GM18499 (cell line): ENCODE measurements around the gene ABCA9.
"Not testable (repeated sequence)": the region's sequence is repeated elsewhere in the genome, so short reads cannot be mapped to it uniquely, and the experiment has no call there.

Source experiments
- ATAC-seq: cut with Tn5 transposase; IDR thresholded peaks from one replicate; pipeline ENCODE4 v1.9.1; 2021; ENCODE audit warnings: moderate number of reproducible peaks; ENCODE audit not compliant: insufficient read depth, unreplicated experiment

The ABCA9 gene, protein sequence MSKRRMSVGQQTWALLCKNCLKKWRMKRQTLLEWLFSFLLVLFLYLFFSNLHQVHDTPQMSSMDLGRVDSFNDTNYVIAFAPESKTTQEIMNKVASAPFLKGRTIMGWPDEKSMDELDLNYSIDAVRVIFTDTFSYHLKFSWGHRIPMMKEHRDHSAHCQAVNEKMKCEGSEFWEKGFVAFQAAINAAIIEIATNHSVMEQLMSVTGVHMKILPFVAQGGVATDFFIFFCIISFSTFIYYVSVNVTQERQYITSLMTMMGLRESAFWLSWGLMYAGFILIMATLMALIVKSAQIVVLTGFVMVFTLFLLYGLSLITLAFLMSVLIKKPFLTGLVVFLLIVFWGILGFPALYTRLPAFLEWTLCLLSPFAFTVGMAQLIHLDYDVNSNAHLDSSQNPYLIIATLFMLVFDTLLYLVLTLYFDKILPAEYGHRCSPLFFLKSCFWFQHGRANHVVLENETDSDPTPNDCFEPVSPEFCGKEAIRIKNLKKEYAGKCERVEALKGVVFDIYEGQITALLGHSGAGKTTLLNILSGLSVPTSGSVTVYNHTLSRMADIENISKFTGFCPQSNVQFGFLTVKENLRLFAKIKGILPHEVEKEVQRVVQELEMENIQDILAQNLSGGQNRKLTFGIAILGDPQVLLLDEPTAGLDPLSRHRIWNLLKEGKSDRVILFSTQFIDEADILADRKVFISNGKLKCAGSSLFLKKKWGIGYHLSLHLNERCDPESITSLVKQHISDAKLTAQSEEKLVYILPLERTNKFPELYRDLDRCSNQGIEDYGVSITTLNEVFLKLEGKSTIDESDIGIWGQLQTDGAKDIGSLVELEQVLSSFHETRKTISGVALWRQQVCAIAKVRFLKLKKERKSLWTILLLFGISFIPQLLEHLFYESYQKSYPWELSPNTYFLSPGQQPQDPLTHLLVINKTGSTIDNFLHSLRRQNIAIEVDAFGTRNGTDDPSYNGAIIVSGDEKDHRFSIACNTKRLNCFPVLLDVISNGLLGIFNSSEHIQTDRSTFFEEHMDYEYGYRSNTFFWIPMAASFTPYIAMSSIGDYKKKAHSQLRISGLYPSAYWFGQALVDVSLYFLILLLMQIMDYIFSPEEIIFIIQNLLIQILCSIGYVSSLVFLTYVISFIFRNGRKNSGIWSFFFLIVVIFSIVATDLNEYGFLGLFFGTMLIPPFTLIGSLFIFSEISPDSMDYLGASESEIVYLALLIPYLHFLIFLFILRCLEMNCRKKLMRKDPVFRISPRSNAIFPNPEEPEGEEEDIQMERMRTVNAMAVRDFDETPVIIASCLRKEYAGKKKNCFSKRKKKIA (N-terminal part only)

DNA sequence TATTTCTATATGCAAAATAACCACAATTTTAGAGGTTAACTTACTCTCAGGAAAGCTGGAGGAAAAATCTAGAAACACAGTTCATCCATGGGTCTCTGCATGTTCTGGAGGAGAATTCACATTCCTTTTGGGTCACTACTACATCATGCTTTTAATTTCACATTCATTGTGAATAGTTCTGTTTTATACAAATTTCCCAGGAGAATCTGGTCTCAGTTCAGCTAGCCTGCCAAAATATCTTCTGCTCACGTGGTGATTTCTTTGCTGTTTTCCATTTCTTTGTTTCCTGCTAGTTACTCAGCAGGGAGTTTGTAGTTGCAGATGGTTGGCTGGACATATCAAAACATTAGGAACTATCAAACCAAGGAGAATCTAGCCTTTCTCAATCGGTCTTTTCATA, at the start of gene ABCA9:
Gene ABCA9, minus strand, starts transcription at position 106 of the 400 bp plus-strand sequence. CDS start 9,801 bp downstream, outside the sequence.
- no peak for ATAC-seq

DNA sequence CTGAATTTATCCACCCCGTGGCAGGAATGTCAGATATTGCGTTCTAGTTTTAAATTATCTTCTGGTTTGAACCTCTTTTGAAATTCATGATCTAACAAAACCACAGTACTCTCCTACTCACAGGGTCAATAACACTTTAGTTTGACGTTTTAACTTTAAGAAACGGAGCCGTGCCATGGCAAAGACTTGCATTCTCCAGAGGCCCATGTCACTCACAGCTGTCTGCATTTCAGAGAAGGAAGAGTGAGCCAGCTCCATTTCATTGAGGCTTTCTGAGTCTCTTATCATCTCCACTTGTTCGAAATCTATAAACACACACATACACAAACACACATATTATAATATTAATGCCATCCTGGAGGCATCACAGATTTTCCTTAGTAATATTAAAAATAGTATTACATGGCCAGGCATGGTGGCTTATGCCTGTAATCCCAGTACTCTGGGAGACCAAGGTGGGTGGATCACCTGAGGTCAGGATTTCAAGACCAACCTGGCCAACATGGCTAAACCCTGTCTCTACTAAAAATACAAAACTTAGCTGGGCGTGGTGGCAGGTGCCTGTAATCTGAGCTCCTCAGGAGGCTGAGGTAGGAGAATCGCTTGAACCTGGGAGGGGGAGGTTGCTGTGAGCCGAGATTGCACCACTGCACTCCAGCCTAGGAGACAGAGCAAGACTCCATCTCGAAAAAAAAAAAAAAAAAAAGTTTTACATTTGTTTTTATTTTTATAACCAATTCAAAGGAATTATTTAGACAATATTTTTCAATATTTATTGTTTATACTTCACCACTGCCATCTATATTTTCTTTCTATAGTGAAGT, 45.4 kb upstream of the ABCA9 start:
- no peak for ATAC-seq

DNA sequence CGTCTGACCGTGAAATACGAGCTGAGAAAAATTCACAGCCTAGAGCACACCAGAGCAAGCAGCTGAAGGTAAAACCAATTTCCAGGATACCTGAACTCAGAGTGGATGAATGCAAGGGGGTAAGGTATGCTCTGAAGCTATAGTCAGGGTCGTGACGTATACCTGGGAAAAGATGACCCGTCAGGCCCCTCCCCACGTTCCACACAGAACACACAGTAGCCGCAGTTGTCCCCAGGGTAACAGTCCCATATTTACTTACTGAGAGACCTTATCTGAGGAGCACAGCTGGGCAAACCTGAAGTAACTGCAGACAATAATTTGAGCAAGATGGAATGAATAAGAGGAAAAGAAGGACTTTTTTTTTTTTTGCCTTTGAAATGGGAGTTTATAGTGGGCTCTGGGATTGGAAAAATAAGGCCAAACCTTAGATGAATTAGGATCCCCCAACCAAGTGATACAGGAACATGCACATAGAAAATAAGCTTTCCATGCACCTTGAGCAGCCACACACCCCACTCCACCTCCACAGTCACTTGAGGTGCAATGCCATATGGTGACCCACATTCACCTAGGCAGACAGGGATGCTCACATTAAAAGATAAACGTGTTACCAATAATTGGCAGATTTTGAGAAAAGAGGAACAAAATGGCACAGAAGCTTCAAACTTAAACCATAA, 43.0 kb upstream of the ABCA9 start:
- ATAC-seq: no peak

DNA sequence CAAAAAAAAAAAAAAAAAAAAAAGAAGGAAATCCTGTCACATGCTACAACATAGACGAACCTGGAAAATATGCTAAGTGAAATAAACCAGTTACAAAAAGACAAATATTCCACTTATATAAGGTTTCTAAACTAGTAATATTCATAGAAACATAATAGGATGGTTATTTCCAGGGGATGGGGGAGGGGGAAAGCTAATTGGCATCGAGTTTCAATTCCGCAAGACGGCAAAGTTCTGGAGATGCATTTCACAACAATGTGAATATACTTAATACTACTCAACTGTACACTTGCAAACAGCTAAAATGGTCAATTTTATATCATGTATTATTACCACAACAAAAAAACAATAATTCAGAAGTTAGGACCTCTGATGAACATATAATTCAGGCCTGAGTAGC, 37.9 kb upstream of the ABCA9 start:
- no peak for ATAC-seq

DNA sequence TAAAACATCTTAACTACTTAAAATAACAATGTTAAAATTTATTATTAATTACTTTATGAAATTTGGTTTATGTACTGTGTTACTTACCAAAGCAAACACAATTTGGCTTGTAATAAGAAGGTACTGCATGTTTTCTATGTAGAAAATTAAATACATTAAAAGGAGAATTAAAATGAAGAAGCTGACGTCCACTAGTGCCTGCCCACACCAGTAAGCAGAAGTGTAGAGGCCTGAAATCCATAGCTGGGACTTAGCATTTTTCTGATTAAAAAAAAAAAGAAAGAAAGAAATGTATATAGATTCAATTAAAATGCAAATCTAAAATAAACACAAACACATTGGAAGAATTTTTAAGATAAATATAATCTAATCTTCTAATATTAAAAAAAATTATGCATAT, 35.8 kb upstream of the ABCA9 start:
- no peak for ATAC-seq

DNA sequence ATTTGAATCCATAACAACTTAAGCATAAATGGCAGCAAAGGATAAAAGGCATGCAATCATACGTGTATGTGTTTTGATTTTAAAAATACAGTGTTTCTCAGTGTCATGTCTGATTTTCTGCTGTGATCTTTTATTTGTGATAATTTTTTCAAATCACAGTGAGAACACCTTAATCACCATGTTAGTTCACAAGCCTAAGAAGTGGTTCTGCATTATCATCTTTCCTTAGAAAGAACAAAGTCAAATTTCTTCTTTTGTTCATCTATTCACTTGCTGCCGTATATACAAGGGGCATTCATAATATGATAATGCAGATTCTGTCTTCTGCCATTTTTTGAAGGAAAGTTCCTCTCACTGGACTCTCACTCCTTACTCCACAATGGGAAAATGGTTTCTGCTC, 33.3 kb upstream of the ABCA9 start:
- ATAC-seq: no peak

DNA sequence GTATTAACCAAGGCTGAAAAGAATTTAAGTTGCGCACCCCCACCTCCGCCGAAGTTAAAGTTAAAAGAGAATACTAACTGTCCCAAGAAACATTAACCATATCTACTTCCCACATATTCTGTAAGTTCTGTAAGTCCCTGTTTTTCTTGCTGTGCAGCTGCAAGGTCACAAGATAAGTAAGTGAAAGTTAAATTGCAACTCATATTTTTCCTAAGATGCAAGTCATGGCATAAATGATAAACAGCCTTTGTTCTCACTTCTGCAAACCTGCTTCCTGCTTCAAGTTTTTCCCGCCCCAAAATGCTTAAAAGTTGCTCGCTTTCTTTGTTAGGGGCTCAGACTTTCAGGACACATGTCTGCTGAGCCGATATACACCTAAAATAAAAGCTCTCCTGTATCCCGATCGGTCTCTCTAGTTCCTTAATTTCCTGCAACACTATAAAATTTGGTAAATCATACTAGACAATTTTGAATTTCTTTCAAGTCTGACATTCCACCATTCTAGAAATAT, 32.6 kb upstream of the ABCA9 start:
- no peak for ATAC-seq

DNA sequence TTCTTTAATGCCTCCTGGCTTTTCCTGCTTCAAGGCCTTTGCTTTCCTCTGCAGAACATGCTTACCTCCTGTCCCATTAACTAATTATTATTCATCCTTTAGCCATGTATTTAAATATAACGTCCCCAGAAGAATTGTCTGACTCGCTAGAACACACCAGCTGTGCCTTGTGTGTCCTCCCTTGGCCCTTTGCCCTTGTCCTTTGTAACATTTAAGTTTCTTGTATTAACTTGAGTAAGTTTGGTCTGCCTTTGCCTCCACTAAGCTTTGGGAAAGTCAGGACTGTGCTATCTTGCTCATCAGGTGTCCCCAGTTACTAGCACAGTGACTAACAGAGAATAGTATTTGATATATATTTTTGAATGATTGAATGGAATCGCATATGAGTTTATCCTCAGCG, 29.6 kb upstream of the ABCA9 start:
- no peak for ATAC-seq

DNA sequence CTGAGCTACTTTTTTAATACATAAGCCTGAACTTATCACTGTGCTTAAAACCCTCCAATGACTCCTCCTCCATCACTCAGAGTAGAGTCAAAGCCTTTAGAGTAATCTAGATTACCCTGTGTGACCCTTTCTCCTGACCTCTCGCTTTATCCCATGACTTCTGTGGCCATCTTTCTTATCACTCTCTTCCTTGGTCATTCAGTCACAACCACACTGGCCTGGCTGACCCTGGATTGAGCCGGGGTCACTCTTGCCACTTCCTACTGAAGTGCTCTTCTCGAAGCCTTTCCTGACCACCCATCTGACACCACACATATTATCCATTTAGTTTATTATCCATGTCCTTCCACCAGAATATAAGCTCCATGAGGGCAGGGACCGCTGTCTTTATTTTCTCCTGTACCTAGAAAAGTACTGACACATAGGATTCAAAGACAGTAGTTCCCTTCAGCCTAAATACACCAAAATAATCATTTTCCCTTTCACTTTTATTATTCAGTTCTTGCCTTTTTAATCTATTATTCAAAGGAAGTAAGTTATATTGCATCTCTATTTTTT, 28.0 kb upstream of the ABCA9 start:
- ATAC-seq: no peak

DNA sequence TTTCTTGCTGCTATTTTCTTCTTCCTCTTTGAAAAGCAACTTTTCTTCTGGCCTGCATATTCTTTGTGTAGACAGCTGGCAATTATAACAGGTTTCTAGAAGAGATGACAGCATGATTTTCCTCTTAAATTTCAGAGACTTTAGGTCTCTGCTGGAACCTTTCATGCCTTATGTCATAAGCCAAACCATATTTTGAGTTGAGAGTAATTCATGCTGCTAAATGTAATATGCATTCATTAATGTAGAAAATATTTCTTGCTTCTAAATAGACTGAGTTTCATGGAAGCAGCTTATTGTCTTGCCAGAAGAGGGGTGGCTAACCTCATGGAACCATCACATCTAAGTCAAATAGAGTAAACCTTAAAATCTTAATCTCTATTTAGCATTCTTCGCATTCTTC, 25.9 kb upstream of the ABCA9 start:
- no peak for ATAC-seq

DNA sequence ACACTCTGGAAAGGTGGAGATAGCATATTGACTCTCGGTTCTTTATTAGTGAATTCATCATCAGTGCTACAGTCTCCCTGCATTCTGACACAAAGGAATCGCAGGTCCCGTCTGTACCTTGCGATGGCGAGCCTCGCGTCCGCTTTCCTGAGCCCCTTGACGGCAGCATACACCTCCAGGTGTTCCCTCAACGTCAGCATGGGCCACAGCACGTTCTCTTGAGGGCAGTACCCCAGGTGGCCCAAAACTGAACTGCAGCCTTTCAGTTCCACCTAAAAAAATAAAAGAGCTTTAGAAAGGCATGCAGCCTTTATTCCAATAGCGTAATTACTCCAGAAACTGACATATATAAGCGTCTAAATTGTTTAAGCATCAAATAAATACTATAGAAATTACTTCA, 24.2 kb upstream of the ABCA9 start:
- ATAC-seq: no peak

DNA sequence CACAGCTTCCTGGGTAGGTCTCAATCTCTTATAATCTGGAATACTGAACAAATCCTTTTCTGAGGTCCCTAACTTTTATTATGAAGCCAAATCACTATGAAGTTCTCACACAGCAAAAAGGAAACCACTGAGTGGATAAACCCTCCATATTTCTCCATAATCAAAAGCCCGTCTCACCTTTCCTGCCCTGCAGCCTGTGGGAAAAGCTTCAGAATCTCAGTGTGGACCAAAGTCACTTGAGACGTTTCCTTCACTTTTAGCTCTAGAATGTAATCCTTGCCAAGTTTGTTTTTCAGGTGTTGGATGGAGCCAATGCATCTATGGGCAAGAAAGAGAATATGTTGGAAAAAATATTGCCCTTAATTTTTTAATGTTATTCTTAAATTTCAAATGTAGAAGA, 22.0 kb upstream of the ABCA9 start:
- ATAC-seq: no peak

DNA sequence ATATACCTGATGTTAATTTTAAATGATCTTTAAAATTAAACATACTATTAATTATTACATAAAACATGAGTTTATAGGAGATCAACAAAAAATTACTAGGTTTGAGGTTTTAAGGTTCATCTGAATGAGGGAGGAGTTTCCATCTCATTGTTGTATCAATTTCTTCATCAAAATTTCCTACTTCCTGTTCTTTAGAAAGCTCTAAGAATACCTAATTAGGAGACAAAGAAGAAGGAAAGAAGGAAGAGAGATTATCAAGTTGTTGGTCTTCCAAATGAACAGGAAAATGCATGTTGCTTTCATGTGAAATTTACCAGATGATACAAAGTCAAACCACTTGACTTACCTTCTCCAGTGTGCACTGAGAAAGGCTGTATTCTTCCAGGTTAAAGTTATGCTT, 18.1 kb upstream of the ABCA9 start:
- ATAC-seq: no peak

DNA sequence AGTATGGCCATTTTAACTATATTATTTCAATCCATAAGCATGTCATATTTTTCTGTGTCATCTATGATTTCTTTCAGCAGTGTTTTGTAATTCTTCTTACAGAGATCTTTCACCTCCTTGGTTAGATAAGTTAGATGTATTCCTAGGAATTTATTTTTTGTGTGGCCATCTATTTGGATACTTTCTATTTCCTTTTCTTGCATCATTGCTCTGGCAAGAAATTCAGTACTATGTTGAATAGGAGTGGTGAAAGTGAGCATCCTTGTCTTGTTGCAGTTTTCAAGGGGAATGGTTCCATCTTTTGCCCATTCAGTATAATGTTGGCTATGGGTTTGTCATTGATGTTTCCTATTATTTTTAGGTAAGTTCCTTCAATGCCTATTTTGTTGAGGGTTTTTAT, 15.1 kb upstream of the ABCA9 start:
- no peak for ATAC-seq

DNA sequence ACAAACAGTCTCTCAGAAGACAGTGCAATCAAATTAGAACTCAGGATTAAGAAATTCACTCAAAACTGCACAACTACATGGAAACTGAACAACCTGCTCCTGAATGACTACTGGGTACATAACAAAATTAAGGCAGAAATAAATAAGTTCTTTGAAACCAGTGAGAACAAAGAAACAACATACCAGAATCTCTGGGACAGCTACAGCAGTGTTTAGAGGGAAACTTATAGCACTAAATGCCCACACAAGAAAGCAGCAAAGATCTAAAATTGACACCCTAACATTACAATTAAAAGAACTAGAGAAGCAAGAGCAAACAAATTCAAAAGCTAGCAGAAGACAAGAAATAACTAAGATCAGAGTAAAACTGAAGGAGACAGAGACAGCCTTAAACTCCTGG, 12.7 kb upstream of the ABCA9 start:
- not testable (repeated sequence) for ATAC-seq

DNA sequence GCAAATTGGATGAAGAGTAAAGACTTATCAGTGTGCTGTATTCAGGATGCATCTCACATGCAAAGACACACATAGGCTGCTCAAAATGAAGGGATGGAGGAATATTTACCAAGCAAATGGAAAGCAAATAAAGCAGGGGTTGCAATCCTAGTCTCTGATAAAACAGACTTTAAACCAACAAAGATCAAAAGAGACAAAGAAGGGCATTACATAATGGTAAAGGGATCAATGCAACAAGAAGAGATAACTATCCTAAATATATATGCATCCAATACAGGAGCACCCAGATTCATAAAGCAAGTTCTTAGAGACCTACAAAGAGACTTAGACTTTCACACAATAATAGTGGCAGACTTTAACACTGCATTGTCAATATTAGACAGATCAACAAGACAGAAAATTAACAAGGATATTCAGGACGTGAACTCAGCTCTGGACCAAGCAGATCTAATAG, 12.1 kb upstream of the ABCA9 start:
- not testable (repeated sequence) for ATAC-seq

DNA sequence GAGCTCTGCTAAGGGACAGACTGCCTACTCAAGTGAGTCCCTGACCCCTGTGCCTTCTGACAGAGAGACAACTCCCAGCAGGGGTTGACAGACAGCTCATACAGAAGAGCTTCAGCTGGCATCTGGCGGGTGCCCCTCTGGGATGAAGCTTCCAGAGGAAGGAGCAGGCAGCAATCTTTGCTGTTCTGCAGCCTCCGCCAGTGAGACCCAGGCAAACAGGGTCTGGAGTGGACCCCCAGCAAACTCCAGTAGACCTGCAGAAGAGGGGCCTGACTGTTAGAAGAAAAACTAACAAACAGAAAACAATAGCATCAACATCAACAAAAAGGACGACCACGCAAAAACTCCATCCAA, 10.5 kb upstream of the ABCA9 start:
- ATAC-seq: not testable (repeated sequence)

DNA sequence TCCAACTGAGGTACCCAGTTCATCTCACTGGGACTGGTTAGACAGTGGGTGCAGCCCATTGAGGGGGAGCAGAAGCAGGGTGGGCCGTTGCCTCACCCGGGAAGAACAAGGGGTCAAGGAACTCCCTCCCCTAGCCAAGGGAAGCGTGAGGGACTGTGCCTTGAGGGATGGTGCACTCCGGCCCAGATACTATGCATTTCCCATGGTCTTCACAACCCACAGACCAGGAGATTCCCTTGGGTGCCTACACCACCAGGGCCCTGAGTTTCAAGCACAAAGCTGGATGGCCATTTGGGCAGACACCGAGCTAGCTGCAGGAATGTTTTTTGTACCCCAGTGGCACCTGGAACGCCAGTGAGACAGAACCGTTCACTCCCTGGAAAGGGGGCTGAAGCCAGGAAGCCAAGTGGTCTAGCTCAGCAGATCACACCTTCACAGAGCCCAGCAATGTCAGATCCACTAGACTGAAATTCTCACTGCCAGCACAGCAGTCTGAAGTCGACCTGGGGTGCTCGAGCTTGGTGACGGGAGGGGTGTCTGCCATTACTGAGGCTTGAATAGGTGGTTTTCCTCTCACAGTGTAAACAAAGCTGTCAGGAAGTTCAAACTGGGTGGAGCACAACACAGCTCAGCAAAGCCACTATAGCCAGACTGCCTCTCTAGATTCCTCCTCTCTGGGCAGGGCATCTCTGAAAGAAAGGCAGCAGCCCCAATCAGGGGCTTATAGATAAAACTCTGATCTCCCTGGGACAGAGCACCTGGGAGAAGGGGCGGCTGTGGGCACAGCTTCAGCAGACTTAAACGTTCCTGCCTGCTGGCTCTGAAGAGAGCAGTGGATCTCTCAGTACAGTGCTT, 9.9 kb upstream of the ABCA9 start:
- ATAC-seq: not testable (repeated sequence)
